GM12878 (cell line): ENCODE data around the gene MYLIP. TPM values are rescaled to one million over a fixed set of nuclear protein-coding genes. Genes with fewer than 3 reads are reported as not detected.

Source experiments
- ATAC-seq: fragments of 200-7000 bp; cut with Tn5 transposase; 3 replicates; pipeline ENCODE4 v1.9.1; 2020; ENCODE audit warnings: mild to moderate bottlenecking, moderate library complexity
- BruUV-seq: library from RNA; stranded (reverse); fragments of 400-500 nt; replicated peaks from 2 replicates; lab custom pipeline; 2021; lab: Mats Ljungman, UMichigan
- CTCF ChIA-PET: fragments of 300-600 bp; sonication (Branson Sonifier 250); formaldehyde crosslinking; extraction: SDS; loops from one replicate; lab custom pipeline; 2021; ENCODE audit warnings: inconsistent platforms; lab: Yijun Ruan, JAX
- POLR2A ChIA-PET: fragments of 350-600 bp; formaldehyde crosslinking; extraction: SDS; loops from one replicate; lab custom pipeline; 2021; ENCODE audit warnings: inconsistent platforms; lab: Charles Lee
- RAD21 ChIA-PET: fragments of 300-600 bp; sonication (Branson Sonifier 250); formaldehyde crosslinking; loops from one replicate; lab custom pipeline; 2023; ENCODE audit warnings: antibody characterized with exemption; ENCODE audit not compliant: unreplicated experiment; lab: Charles Lee
- SMC1A ChIA-PET: fragments of 300-600 bp; sonication (Branson Sonifier 250); formaldehyde crosslinking; loops from one replicate; lab custom pipeline; 2023; ENCODE audit not compliant: unreplicated experiment, uncharacterized antibody; lab: Charles Lee
- DNase-seq: peaks from one replicate; pipeline ENCODE4 v3.0.0-alpha.2; 2011; ENCODE audit warnings: low read depth, low spot score
- FAIRE-seq: peaks from 3 replicates; lab custom pipeline; 2011; peaks lifted over from hg19 to GRCh38; lab: Jason Lieb, UNC
- H2AFZ ChIP-seq: 2 replicates; pipeline ENCODE4 v1.6.0; 2011; ENCODE audit warnings: low read depth, low read length, control low read depth; ENCODE audit not compliant: control insufficient read depth
- H3K27ac ChIP-seq: 2 replicates; pipeline ENCODE4 v1.5.1; 2011; ENCODE audit warnings: control low read depth; ENCODE audit not compliant: control insufficient read depth, insufficient read depth
- H3K27me3 ChIP-seq, 2 experiments: replicated peaks in 1 of 2; 2 replicates each; pipeline versions ENCODE4 v1.6.0 to v1.6.1; 2011; ENCODE audit warnings: low read length in 1 of 2; ENCODE audit not compliant: control insufficient read depth in 2 of 2, insufficient read depth in 2 of 2
- H3K36me3 ChIP-seq, 2 experiments: 2 replicates each; pipeline ENCODE4 v1.5.1; 2011; ENCODE audit warnings: low read length in 1 of 2; ENCODE audit not compliant: control insufficient read depth in 2 of 2, insufficient read depth in 2 of 2
- H3K4me1 ChIP-seq: 2 replicates; pipeline ENCODE4 v1.6.1; 2011; ENCODE audit warnings: mild to moderate bottlenecking, low read length, moderate library complexity, mixed read lengths; ENCODE audit not compliant: control insufficient read depth, insufficient read depth
- H3K4me2 ChIP-seq: 2 replicates; pipeline ENCODE4 v1.6.0; 2011; ENCODE audit warnings: control low read depth; ENCODE audit not compliant: control insufficient read depth, insufficient read depth
- H3K4me3 ChIP-seq: fragments of 200-600 bp; sonication (generic); 2 replicates; pipeline ENCODE4 v1.5.1; 2016
- H3K79me2 ChIP-seq: 2 replicates; pipeline ENCODE4 v1.6.0; 2011; ENCODE audit warnings: low read length; ENCODE audit not compliant: control insufficient read depth, insufficient read depth
- H3K9ac ChIP-seq: 2 replicates; pipeline ENCODE4 v1.8.0; 2011; ENCODE audit warnings: low read length, control low read depth, mixed read lengths; ENCODE audit not compliant: control insufficient read depth, insufficient read depth
- H3K9me3 ChIP-seq: replicated peaks from 3 replicates; pipeline ENCODE4 v1.5.1; 2011; ENCODE audit warnings: mild to moderate bottlenecking, low read length; ENCODE audit not compliant: control insufficient read depth, insufficient read depth
- H4K20me1 ChIP-seq: 2 replicates; pipeline ENCODE4 v1.6.0; 2011; ENCODE audit not compliant: control insufficient read depth, insufficient read depth
- BCL3 ChIP-seq: IDR thresholded peaks from 2 replicates; pipeline ENCODE4 v1.6.1; 2011; ENCODE audit warnings: borderline replicate concordance, low read depth, mild to moderate bottlenecking, moderate library complexity, low read length; ENCODE audit not compliant: insufficient read depth, poor library complexity, severe bottlenecking
- BCLAF1 ChIP-seq: fragments of 450-650 bp; IDR thresholded peaks from 2 replicates; pipeline ENCODE4 v1.6.1; 2017; ENCODE audit warnings: antibody characterized with exemption, mild to moderate bottlenecking, moderate library complexity
- CBX5 ChIP-seq: sonication (generic); IDR thresholded peaks from 2 replicates; pipeline ENCODE4 v1.6.1; 2016; ENCODE audit warnings: low read depth, moderate library complexity, mild to moderate bottlenecking, inconsistent platforms
- DPF2 ChIP-seq: fragments of 450-650 bp; IDR thresholded peaks from 2 replicates; pipeline ENCODE4 v1.6.1; 2017; ENCODE audit warnings: mild to moderate bottlenecking
- ELK1 ChIP-seq: IDR thresholded peaks from 2 replicates; pipeline ENCODE4 v1.6.1; 2012; ENCODE audit warnings: low read depth, low read length, improper control_type of control experiment
- EP300 ChIP-seq, 2 experiments: fragments of 150-350 bp in 1 of 2; IDR thresholded peaks; 2 replicates each; pipeline ENCODE4 v1.6.1; 2011 to 2012; ENCODE audit warnings: low read depth in 2 of 2, low read length in 2 of 2, borderline replicate concordance in 1 of 2, improper control_type of control experiment in 1 of 2, inconsistent platforms in 1 of 2; ENCODE audit not compliant: control insufficient read depth in 1 of 2
- FOXK2 ChIP-seq: fragments of 450-650 bp; IDR thresholded peaks from 2 replicates; pipeline ENCODE4 v1.6.1; 2017; ENCODE audit warnings: mild to moderate bottlenecking, moderate library complexity
- GABPA ChIP-seq: IDR thresholded peaks from 2 replicates; pipeline ENCODE4 v1.6.1; 2014; ENCODE audit warnings: antibody characterized with exemption, low read depth, mild to moderate bottlenecking, inconsistent platforms
- HCFC1 ChIP-seq: fragments of 150-350 bp; IDR thresholded peaks from 2 replicates; pipeline ENCODE4 v1.6.1; 2014; ENCODE audit warnings: low read length
- HDAC6 ChIP-seq: fragments of 200-600 bp; sonication (generic); IDR thresholded peaks from one replicate; pipeline ENCODE4 v1.8.0; 2017; ENCODE audit warnings: antibody characterized with exemption; ENCODE audit not compliant: unreplicated experiment
- IRF4 ChIP-seq: IDR thresholded peaks from 2 replicates; pipeline ENCODE4 v1.6.1; 2011; ENCODE audit warnings: low read depth, low read length
- JUND ChIP-seq: IDR thresholded peaks from 2 replicates; pipeline ENCODE4 v1.6.1; 2012; ENCODE audit warnings: low read depth, mild to moderate bottlenecking, low read length, improper control_type of control experiment, moderate library complexity
- LARP7 ChIP-seq: fragments of 450-650 bp; IDR thresholded peaks from 2 replicates; pipeline ENCODE4 v1.6.1; 2017; ENCODE audit warnings: mild to moderate bottlenecking
- RCOR1 ChIP-seq: conservative IDR thresholded peaks from 2 replicates; pipeline ENCODE4 v1.6.1; 2012; ENCODE audit warnings: low read depth, low read length, improper control_type of control experiment
- RELA ChIP-seq: fragments of 450-650 bp; IDR thresholded peaks from 2 replicates; pipeline ENCODE4 v1.8.0; 2014; ENCODE audit warnings: borderline replicate concordance; ENCODE audit not compliant: partially characterized antibody
- SMC3 ChIP-seq: IDR thresholded peaks from 2 replicates; pipeline ENCODE4 v1.6.1; 2011; ENCODE audit warnings: low read length, improper control_type of control experiment, borderline replicate concordance
- STAT3 ChIP-seq: IDR thresholded peaks from 2 replicates; pipeline ENCODE4 v1.6.1; 2011; ENCODE audit warnings: low read depth, low read length, improper control_type of control experiment
- TAF1 ChIP-seq: IDR thresholded peaks from 2 replicates; pipeline ENCODE4 v1.6.1; 2011; ENCODE audit warnings: mild to moderate bottlenecking, low read depth, low read length, borderline replicate concordance
- TBL1XR1 ChIP-seq: IDR thresholded peaks from 2 replicates; pipeline ENCODE4 v1.6.1; 2012; ENCODE audit warnings: low read depth, low read length, improper control_type of control experiment
- TCF7 ChIP-seq: IDR thresholded peaks from 2 replicates; pipeline ENCODE4 v1.6.1; 2014; ENCODE audit warnings: antibody characterized with exemption, borderline replicate concordance
- WGBS: methylation state at CpG from one replicate; pipeline ENCODE4 v1.1.6; 2016; ENCODE audit warnings: low lambda C conversion rate; ENCODE audit not compliant: insufficient replicate concordance, insufficient coverage; ENCODE audit errors: missing lambda C conversion rate; 5-methylcytosine and 5-hydroxymethylcytosine counted together
- in situ Hi-C: fragments of 300-500 bp; cut with MboI; formaldehyde crosslinking; loops from 9 replicates; pipeline ENCODE4 v1.14.3; 2018; ENCODE audit warnings: mixed read lengths
- intact Hi-C: fragments of 100-400 bp; cut with micrococcal nuclease; formaldehyde crosslinking; loops from one replicate; pipeline ENCODE4 v1.14.2; 2022; ENCODE audit not compliant: unreplicated experiment
- polyA plus RNA-seq, 11 experiments: library from polyadenylated mRNA; depleted of rRNA in 4 of 11; unstranded in 6 of 11; stranded (reverse) in 5 of 11; fragments of >200 nt; fragmentation: Nextera tagmentation in 4 of 11; fragmentation: Illumina TruSeq in 1 of 11; extraction: Ambion mirVana in 4 of 11; extraction: Trizol in 1 of 11; gene quantifications; 1 replicate in 1 of 11; 2 replicates in 10 of 11; pipeline versions ENCODE4 v1.2.1 to v1.2.3, GENCODE V29; 2011 to 2016; ENCODE audit warnings: inconsistent platforms in 2 of 11, missing spikeins in 2 of 11, low read depth in 1 of 11
- total RNA-seq, 4 experiments: library from RNA; depleted of rRNA in 3 of 4; stranded (reverse); fragments of >200 nt in 3 of 4; fragmentation: Illumina TruSeq in 1 of 4; extraction: Trizol in 1 of 4; gene quantifications; 2 replicates each; pipeline versions ENCODE4 v1.2.1 to v1.2.3, GENCODE V29; 2013 to 2021

Gene MYLIP
- total and polyA plus RNA-seq, 10 of the 15 experiments (the other 5 are each of a cell fraction or from before 2014, with no cell fraction given) = 5.3 to 123 (median 12.5) TPM

- no peaks in the 10 kb centered on the region for H3K79me2 ChIP-seq
- DNase-seq (no peak), FAIRE-seq (no peak), ATAC-seq (no peak)
- no peaks in the 10 kb centered on the region for H3K9me3 ChIP-seq
- H3K9ac ChIP-seq = no peak overlapping the region
- H3K4me2 ChIP-seq = no peak overlapping the region
- no peaks in the 10 kb centered on the region for H4K20me1 ChIP-seq
- H3K36me3 ChIP-seq = no peaks in the 10 kb centered on the region
- TF ChIP-seq IRF4 (no peak), HCFC1 (no peak), TBL1XR1 (no peak), CBX5 (no peak), BCL3 (no peak), JUND (no peak), LARP7 (no peak), FOXK2 (no peak), ELK1 (no peak), SMC3 (no peak), TCF7 (no peak), STAT3 (no peak), RELA (no peak), HDAC6 (no peak), BCLAF1 (no peak), DPF2 (no peak), EP300 (IDR thresholded peaks at IDR 0.05; ENCODE audit: borderline replicate concordance in 1 of 2, control insufficient read depth in 1 of 2, low read depth in 2 of 2, low read length in 2 of 2) (no peak), TAF1 (no peak), GABPA (no peak), RCOR1 (no peak)
- 50% methylated on average over 4 of the region's 4 CpGs for WGBS
- no peak overlapping the region; the same call in none of the 2 replicates for H2AFZ ChIP-seq
- no peak overlapping the region for H3K4me3 ChIP-seq
- H3K27ac ChIP-seq = no peak overlapping the region
- intact Hi-C loops = no loop called here
- CTCF ChIA-PET = interaction anchor here (0.8 to 3.1 kb wide), 9 partner anchors 10 to 468 kb away, joined by 3 to 10 read pairs (median 4); no protein-coding TSS in a partner anchor
- SMC1A ChIA-PET = interaction anchor here (0.5 to 2.0 kb wide), 24 partner anchors 8 to 440 kb away, joined by 3 to 13 read pairs (median 5); no protein-coding TSS in a partner anchor
- no peaks in the 10 kb centered on the region for H3K27me3 ChIP-seq
- in situ Hi-C loops = no loop called here
- H3K4me1 ChIP-seq = no peaks in the 10 kb centered on the region
- POLR2A ChIA-PET = interaction anchor here (0.9 to 1.6 kb wide), 4 partner anchors 8 to 33 kb away, joined by 3 to 5 read pairs (median 3); no protein-coding TSS in a partner anchor
- RAD21 ChIA-PET = interaction anchor here (0.8 to 2.4 kb wide), 18 partner anchors 8 to 409 kb away, joined by 3 to 13 read pairs (median 5); partner anchors contain the start of gene MYLIP
- BruUV-seq = no TSS peak
Observed at GRCh38 chr6:16092140-16092539, 36.7 kb upstream of the MYLIP start.
